ENCODE data around the gene UBE2E2. TPM values are rescaled to one million over a fixed set of nuclear protein-coding genes. Genes with fewer than 3 reads are reported as not detected.

Gene UBE2E2
- total and polyA plus RNA-seq, 2 of the 13 experiments (the other 11 are each of a cell fraction or from before 2014, with no cell fraction given), result 0.77 to 1.5 TPM

GRCh38 chr3:23633261-23633960, 430.3 kb downstream of the UBE2E2 start:
- WGBS (ENCODE audit: low lambda C conversion rate), result 46% methylated on average over 6 of the region's 6 CpGs
- no TSS peak for BruUV-seq (replicated peaks)
- DNase-seq (ENCODE audit: low spot score) (no peak), FAIRE-seq (no peak), ATAC-seq (no peak)
- no peak overlapping the region for H3K9ac ChIP-seq (ENCODE audit: insufficient read depth, low read depth, low read length)
- no peak overlapping the region for H3K27ac ChIP-seq (ENCODE audit: extremely low read length, insufficient read depth, low read length)
- no peaks in the 10 kb centered on the region for H3K36me3 ChIP-seq (replicated peaks in 1 of 2; ENCODE audit: control insufficient read depth in 1 of 2, insufficient read depth in 2 of 2, low read length in 2 of 2)
- H3K9me3 ChIP-seq (ENCODE audit: low read length), result no peaks in the 10 kb centered on the region
- TF ChIP-seq ARNT (IDR thresholded peaks at IDR 0.05), result no peak
- TF ChIP-seq ZNF292 (CRISPR knock-in tag; IDR thresholded peaks at IDR 0.05; ENCODE audit: borderline replicate concordance, low read depth), result no peak
- no peak for TF ChIP-seq ZNF280B (CRISPR knock-in tag; IDR thresholded peaks at IDR 0.05; ENCODE audit: borderline replicate concordance)
- H3K27me3 ChIP-seq (ENCODE audit: control insufficient read depth in 1 of 2, insufficient read depth in 2 of 2, low read length in 2 of 2), result no peaks in the 10 kb centered on the region
- H3K79me2 ChIP-seq (ENCODE audit: insufficient read depth, low read length), result no peaks in the 10 kb centered on the region
- intact Hi-C loops (cut with micrococcal nuclease; ENCODE audit: unreplicated experiment) (no loop called here), in situ Hi-C loops (cut with HindIII; ENCODE audit: extremely low pct_ligation_motif_present, low pct_unique_long_range_greater_than_20kb) (no loop called here)
- H3K4me1 ChIP-seq (ENCODE audit: insufficient read depth, low read length), result no peaks in the 10 kb centered on the region
- H3K4me2 ChIP-seq (ENCODE audit: low read depth, low read length), result no peak overlapping the region
- no peak overlapping the region for H2AFZ ChIP-seq (ENCODE audit: low read length)
- H4K20me1 ChIP-seq (ENCODE audit: insufficient read depth, low read length), result no peaks in the 10 kb centered on the region
- ChIA-PET POLR2A (no interaction called here), CTCF (ENCODE audit: low intra/inter-chr PET ratio, low total read pairs) (no interaction called here)
- no peak overlapping the region for H3K4me3 ChIP-seq (replicated peaks in 1 of 3; ENCODE audit: insufficient read depth in 1 of 3, low read depth in 2 of 3, low read length in 3 of 3)

GRCh38 chr3:23637339-23637738, 434.2 kb downstream of the UBE2E2 start:
- Histone ChIP-seq H3K27ac (ENCODE audit: extremely low read length, insufficient read depth, low read length) (no peak overlapping the region), H4K20me1 (ENCODE audit: insufficient read depth, low read length) (no peaks in the 10 kb centered on the region), H3K4me1 (ENCODE audit: insufficient read depth, low read length) (no peaks in the 10 kb centered on the region), H3K4me2 (ENCODE audit: low read depth, low read length) (no peak overlapping the region), H3K27me3 (ENCODE audit: control insufficient read depth in 1 of 2, insufficient read depth in 2 of 2, low read length in 2 of 2) (no peaks in the 10 kb centered on the region), H3K9ac (ENCODE audit: insufficient read depth, low read depth, low read length) (no peak overlapping the region), H3K4me3 (replicated peaks in 1 of 3; ENCODE audit: insufficient read depth in 1 of 3, low read depth in 2 of 3, low read length in 3 of 3) (no peak overlapping the region), H2AFZ (ENCODE audit: low read length) (no peak overlapping the region), H3K9me3 (ENCODE audit: low read length) (no peaks in the 10 kb centered on the region), H3K79me2 (ENCODE audit: insufficient read depth, low read length) (no peaks in the 10 kb centered on the region), H3K36me3 (replicated peaks in 1 of 2; ENCODE audit: control insufficient read depth in 1 of 2, insufficient read depth in 2 of 2, low read length in 2 of 2) (no peaks in the 10 kb centered on the region)
- intact Hi-C loops (cut with micrococcal nuclease; ENCODE audit: unreplicated experiment) (no loop called here), in situ Hi-C loops (cut with HindIII; ENCODE audit: extremely low pct_ligation_motif_present, low pct_unique_long_range_greater_than_20kb) (no loop called here)
- BruUV-seq (replicated peaks), result no TSS peak
- DNase-seq (ENCODE audit: low spot score), result no peak
- WGBS (ENCODE audit: low lambda C conversion rate), result 7% methylated on average over 3 of the region's 3 CpGs
- ATAC-seq, result no peak
- POLR2A ChIA-PET, result no interaction called here
- no peak for FAIRE-seq
- CTCF ChIA-PET (ENCODE audit: low intra/inter-chr PET ratio, low total read pairs), result no interaction called here
- TF ChIP-seq CREM (IDR thresholded peaks at IDR 0.05), result no peak
- TF ChIP-seq CREM (CRISPR knock-in tag; IDR thresholded peaks at IDR 0.05), result no peak
- TF ChIP-seq ZNF576 (CRISPR knock-in tag; IDR thresholded peaks at IDR 0.05), result no peak
- TF ChIP-seq SIN3A (IDR thresholded peaks at IDR 0.05; ENCODE audit: borderline replicate concordance, low read depth, low read length), result no peak
- no peak for TF ChIP-seq KLF15 (CRISPR knock-in tag; IDR thresholded peaks at IDR 0.05; ENCODE audit: borderline replicate concordance)
- no peak for TF ChIP-seq ASH2L (IDR thresholded peaks at IDR 0.05; ENCODE audit: insufficient read length, low read depth, low read length)
- no peak for TF ChIP-seq MEIS1 (CRISPR knock-in tag; IDR thresholded peaks at IDR 0.05; ENCODE audit: borderline replicate concordance)
- no peak for TF ChIP-seq KLF12 (CRISPR knock-in tag; IDR thresholded peaks at IDR 0.05; ENCODE audit: borderline replicate concordance)
- no peak for TF ChIP-seq SNAI1 (CRISPR knock-in tag; IDR thresholded peaks at IDR 0.05; ENCODE audit: borderline replicate concordance)
- no peak for TF ChIP-seq MXD4 (CRISPR knock-in tag; IDR thresholded peaks at IDR 0.05)
- no peak for TF ChIP-seq ZNF460 (CRISPR knock-in tag; IDR thresholded peaks at IDR 0.05; ENCODE audit: borderline replicate concordance)
- no peak for TF ChIP-seq HNRNPLL (IDR thresholded peaks at IDR 0.05; ENCODE audit: low read depth, low read length, poor library complexity, severe bottlenecking)
- TF ChIP-seq ARNT2 (CRISPR knock-in tag; IDR thresholded peaks at IDR 0.05; ENCODE audit: low read depth), result no peak
- no peak for TF ChIP-seq THAP7 (CRISPR knock-in tag; IDR thresholded peaks at IDR 0.05)

Measured in HepG2 (cell line).